Body of pancreas (tissue), 4 donors: ENCODE data around the gene AK1. TPM values are rescaled to one million over a fixed set of nuclear protein-coding genes. Genes with fewer than 3 reads are reported as not detected.

ENCODE experiments used
- ATAC-seq: fragments of 150-250 bp; one replicate; pipeline ENCODE4 v1.9.1; 2016
- DNase-seq, 4 donors: peaks; one replicate each; pipeline ENCODE4 v3.0.0-alpha.2; 2019
- H3K27ac ChIP-seq, 4 donors: fragments of 200-600 bp; sonication (generic); 1 replicate in 3 of 4; 2 replicates in 1 of 4; pipeline versions ENCODE4 v1.5.1 to v1.6.1; 2016 to 2019; ENCODE audit warnings: mild to moderate bottlenecking in 1 of 4, mixed read lengths in 1 of 4, moderate library complexity in 1 of 4
- H3K27me3 ChIP-seq, 2 donors: fragments of 200-600 bp; sonication (generic); one replicate each; pipeline ENCODE4 v1.6.0; 2016; ENCODE audit warnings: mild to moderate bottlenecking in 1 of 2
- H3K36me3 ChIP-seq, 2 donors: fragments of 200-600 bp; sonication (generic); replicated peaks in 1 of 2; 2 replicates each; pipeline ENCODE4 v1.5.1; 2016; ENCODE audit warnings: low read depth in 2 of 2; ENCODE audit not compliant: insufficient read depth in 1 of 2
- H3K4me1 ChIP-seq: fragments of 200-600 bp; sonication (generic); one replicate; pipeline ENCODE4 v1.6.0; 2016
- H3K4me3 ChIP-seq, 2 donors: fragments of 200-600 bp; sonication (generic); 1 replicate in 1 of 2; 2 replicates in 1 of 2; pipeline ENCODE4 v1.5.1; 2016 to 2019
- H3K9me3 ChIP-seq, 3 donors: fragments of 200-600 bp; sonication (generic); 1 replicate in 2 of 3; 2 replicates in 1 of 3; pipeline ENCODE4 v1.5.1; 2016
- POLR2A ChIP-seq, 3 donors: fragments of 450-650 bp; IDR thresholded peaks; one replicate each; pipeline ENCODE4 v1.6.1; 2016; ENCODE audit warnings: antibody characterized with exemption in 3 of 3, mild to moderate bottlenecking in 2 of 3
- WGBS, 2 donors: methylation state at CpG; one replicate each; pipeline ENCODE4 v1.1.5; 2017; 5-methylcytosine and 5-hydroxymethylcytosine counted together
- intact Hi-C: fragments of 100-400 bp; cut with DNase I; formaldehyde crosslinking; loops from one replicate; pipeline ENCODE4 v1.15.1; 2023
- total RNA-seq, 2 donors: library from RNA; depleted of rRNA; stranded (reverse); fragments of >200 nt; gene quantifications; one replicate each; pipeline ENCODE4 v1.1.0, GENCODE V29; 2016
- TF ChIP-seq, protein P1 (sequence below), 7 experiments: fragments of 450-650 bp in 4 of 7; fragments of 200-600 bp in 3 of 7; sonication (generic) in 3 of 7; IDR thresholded peaks; one replicate each; pipeline ENCODE4 v1.5.1; 2016 to 2019; ENCODE audit warnings: antibody characterized with exemption in 7 of 7

AK1 gene
- total RNA-seq, 2 donors from 2014 or later: 8.8 to 23.7 TPM

DNA sequence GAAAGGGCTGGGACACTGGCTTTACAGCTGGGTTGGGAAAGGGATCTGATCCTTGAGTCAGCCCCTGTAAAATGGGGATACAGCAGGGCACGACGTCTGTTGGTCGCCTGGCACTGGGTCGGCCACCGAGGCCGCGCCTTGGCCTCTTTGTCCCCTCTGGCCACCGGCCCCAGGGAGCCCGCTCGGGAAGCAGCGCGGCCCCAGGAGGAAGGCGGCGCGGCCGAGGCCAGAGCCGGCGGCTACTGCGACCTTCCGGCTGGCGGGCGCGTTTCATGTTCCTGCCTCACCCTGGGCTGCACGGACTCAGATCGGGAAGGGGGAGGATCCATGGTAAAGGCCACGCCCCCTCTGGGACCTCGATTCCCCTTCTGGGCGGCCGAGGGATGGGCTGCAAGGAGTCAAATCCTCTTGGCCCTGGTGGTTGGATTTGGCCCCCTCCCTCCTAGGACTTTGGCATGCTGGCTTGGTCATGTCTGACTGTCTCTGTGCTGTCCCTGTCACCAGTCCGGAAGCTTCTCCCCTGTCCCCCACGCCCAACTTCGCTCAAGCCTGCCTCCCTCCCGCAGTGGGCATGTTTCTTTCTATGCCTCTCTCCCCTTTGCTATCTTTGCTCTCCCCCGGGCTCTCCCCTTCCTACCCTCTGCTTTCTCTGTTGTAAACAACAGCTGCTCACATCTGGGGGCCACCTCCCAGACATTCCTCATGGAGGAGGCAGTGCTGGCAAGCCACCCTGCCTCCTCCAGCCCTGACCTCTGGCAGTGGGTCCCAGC is 49.0 kb downstream of the AK1 start:
- Histone ChIP-seq H3K4me3 (no peak overlapping the region), H3K27ac (peak overlapping the region in 3 of 4 donors; percentile 50 to 68 (median 58)), H3K9me3 (no peaks in the 10 kb centered on the region), H3K36me3 (no peaks in the 10 kb centered on the region), H3K27me3 (no peaks in the 10 kb centered on the region), H3K4me1 (peaks cover 29% of the 10 kb centered on the region)
- DNase-seq: peak; percentile 76 to 85 (median 83)
- peak; percentile 81 for ATAC-seq
- WGBS, 2 donors: 5 to 13% methylated on average over 18 to 34 of the region's 34 CpGs
- intact Hi-C loops: no loop called here
- TF ChIP-seq POLR2A (IDR thresholded peaks at IDR 0.05): peak; percentile 33 to 65 (median 64)
- TF ChIP-seq, protein P1, sequence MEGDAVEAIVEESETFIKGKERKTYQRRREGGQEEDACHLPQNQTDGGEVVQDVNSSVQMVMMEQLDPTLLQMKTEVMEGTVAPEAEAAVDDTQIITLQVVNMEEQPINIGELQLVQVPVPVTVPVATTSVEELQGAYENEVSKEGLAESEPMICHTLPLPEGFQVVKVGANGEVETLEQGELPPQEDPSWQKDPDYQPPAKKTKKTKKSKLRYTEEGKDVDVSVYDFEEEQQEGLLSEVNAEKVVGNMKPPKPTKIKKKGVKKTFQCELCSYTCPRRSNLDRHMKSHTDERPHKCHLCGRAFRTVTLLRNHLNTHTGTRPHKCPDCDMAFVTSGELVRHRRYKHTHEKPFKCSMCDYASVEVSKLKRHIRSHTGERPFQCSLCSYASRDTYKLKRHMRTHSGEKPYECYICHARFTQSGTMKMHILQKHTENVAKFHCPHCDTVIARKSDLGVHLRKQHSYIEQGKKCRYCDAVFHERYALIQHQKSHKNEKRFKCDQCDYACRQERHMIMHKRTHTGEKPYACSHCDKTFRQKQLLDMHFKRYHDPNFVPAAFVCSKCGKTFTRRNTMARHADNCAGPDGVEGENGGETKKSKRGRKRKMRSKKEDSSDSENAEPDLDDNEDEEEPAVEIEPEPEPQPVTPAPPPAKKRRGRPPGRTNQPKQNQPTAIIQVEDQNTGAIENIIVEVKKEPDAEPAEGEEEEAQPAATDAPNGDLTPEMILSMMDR (IDR thresholded peaks at IDR 0.05): peak in 2 of 7 experiments; percentile 16 to 24

DNA sequence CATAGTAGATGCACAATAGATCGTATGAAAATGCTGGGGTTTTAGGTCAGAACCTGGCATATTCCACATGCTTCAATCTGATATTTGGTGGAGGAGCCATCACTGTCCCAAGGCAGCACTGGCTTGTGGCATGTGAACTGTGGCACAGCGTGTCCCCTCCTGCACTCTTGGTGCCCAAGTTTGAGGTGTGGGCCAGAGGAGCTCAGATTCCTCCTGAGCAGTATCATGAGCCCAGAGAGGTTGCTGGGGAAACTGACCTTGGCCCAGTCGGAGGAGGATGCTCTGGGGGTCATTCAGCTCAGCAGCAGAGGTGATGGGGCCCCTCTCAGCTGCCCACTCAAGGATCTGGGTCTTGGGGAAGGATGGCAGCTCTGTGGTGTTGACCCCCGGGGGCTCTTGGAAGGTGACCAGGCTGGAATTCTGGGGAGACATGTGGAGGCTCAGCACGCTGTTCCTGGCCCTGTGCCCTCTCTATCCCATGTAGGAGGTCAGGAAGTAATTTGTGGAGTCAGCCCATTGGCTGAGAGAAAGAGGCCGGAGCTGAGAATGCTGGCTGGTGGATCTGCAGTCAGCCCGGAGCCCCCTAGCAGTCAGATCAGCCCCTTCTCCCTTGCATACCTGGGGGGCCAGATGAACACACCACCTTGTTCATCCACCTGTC is 51.1 kb downstream of the AK1 start:
- Histone ChIP-seq H3K9me3 (no peaks in the 10 kb centered on the region), H3K27ac (peak overlapping the region in 1 of 4 donors; percentile 17), H3K27me3 (no peaks in the 10 kb centered on the region), H3K4me3 (no peak overlapping the region), H3K4me1 (peaks cover 15% of the 10 kb centered on the region), H3K36me3 (no peaks in the 10 kb centered on the region)
- no peak for ATAC-seq
- TF ChIP-seq POLR2A (IDR thresholded peaks at IDR 0.05): no peak
- TF ChIP-seq, protein P1 (IDR thresholded peaks at IDR 0.05): no peak
- intact Hi-C loops: no loop called here
- 58 to 70% methylated on average over 5 to 7 of the region's 7 CpGs for WGBS, 2 donors
- DNase-seq: no peak

DNA sequence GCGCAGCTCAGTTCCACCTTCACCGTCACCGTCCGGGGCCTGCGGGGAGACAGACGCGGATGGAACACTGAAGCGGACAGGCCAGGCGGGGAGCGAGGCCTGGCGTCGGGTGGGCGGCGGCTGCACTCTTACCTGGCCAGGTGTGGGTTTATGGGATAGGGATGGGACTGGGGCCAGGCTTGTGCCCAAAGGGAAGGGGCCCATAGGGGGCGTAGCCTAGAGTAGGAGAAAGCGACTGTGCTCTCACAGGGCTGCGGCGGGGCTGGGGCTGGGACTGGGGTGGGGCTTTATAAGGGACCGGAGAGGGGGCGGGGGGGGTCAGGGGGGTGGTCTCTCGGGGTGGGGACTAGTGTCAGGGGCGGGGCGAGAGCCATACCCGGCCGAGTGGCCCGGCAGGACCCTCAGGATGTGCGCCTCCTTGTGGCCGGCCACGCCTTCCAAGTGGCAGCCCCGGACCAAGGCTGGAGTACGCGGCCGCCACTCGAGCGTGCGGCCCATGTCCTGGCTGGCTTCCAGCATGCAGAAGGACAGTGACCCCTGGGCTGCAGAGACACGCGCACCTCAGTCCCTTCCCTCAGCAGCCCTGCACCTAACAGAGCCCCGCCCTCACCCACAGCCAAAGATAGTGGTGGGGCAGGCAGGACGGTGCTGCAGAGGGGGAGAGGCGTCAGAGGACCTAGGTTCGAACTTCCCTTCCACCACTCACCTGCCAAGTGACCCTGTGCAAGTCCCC is 52.0 kb downstream of the AK1 start:
- ATAC-seq: peak; percentile 28
- Histone ChIP-seq H3K27ac (peak overlapping the region in 1 of 4 donors; percentile 34), H3K4me3 (no peak overlapping the region), H3K9me3 (no peaks in the 10 kb centered on the region), H3K4me1 (peaks cover 15% of the 10 kb centered on the region), H3K36me3 (no peaks in the 10 kb centered on the region), H3K27me3 (no peaks in the 10 kb centered on the region)
- intact Hi-C loops: no loop called here
- 32 to 55% methylated on average over 17 to 40 of the region's 42 CpGs for WGBS, 2 donors
- DNase-seq: peak; percentile 55 to 80 (median 66)
- TF ChIP-seq, protein P1 (IDR thresholded peaks at IDR 0.05): peak; percentile 33 to 54 (median 42)
- no peak for TF ChIP-seq POLR2A (IDR thresholded peaks at IDR 0.05)

DNA sequence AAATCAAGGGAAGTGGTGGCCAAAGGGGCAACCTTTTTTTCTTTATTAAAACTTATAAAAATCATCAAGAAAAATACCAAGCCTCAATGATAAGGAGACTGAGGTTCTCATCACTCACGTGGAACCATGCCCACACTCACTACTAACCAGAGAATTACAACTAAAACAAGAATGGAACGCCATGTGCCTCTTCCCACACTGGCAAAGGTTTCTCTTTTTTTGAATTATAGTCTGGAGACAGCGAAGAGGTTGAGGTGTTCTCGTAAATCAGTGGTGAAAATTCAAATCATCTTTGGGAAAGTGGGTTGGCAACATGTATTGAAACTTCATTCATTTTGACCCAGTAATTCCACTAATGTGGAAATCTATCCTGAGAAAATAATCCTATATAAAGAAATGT is 55.4 kb downstream of the AK1 start:
- no peak for ATAC-seq
- WGBS, 2 donors: 65 to 72% methylated on average over 4 of the region's 4 CpGs
- Histone ChIP-seq H3K4me3 (no peak overlapping the region), H3K4me1 (no peaks in the 10 kb centered on the region), H3K9me3 (no peaks in the 10 kb centered on the region), H3K36me3 (no peaks in the 10 kb centered on the region), H3K27ac (no peak overlapping the region), H3K27me3 (no peaks in the 10 kb centered on the region)
- intact Hi-C loops: no loop called here
- TF ChIP-seq POLR2A (IDR thresholded peaks at IDR 0.05): no peak
- TF ChIP-seq, protein P1 (IDR thresholded peaks at IDR 0.05): no peak
- DNase-seq: no peak
